ENCODE results near the gene SERINC3.

Gene SERINC3

DNA sequence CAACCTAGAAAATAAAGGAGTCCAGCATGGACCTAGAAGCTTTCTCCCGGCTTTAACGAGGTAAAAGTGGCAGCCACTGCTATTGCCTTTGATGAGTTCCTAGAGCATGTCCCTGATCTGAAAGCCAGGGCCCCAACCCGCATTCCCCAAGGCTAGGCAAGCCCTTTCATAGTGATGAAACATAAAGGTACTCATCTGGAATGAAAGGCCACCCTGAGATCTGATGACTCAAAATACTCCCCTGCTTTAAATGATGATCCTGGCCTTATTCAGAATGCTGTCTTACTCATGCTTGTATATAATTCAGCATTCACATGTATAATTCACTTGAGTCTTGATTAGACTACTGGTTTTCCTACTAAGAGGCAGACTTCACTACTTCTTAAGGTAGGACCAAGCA lies 24.9 kb downstream of the SERINC3 start:
- TF ChIP-seq, protein P1, sequence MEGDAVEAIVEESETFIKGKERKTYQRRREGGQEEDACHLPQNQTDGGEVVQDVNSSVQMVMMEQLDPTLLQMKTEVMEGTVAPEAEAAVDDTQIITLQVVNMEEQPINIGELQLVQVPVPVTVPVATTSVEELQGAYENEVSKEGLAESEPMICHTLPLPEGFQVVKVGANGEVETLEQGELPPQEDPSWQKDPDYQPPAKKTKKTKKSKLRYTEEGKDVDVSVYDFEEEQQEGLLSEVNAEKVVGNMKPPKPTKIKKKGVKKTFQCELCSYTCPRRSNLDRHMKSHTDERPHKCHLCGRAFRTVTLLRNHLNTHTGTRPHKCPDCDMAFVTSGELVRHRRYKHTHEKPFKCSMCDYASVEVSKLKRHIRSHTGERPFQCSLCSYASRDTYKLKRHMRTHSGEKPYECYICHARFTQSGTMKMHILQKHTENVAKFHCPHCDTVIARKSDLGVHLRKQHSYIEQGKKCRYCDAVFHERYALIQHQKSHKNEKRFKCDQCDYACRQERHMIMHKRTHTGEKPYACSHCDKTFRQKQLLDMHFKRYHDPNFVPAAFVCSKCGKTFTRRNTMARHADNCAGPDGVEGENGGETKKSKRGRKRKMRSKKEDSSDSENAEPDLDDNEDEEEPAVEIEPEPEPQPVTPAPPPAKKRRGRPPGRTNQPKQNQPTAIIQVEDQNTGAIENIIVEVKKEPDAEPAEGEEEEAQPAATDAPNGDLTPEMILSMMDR (IDR thresholded peaks at IDR 0.05; ENCODE audit: low read depth, low read length): no peak
- peak; percentile 32 to 97 for DNase-seq (ENCODE audit: low read depth in 2 of 2)
- H3K4me3 ChIP-seq (replicated peaks in 1 of 2; ENCODE audit: low read depth in 2 of 2, low read length in 2 of 2): no peak overlapping the region

DNA sequence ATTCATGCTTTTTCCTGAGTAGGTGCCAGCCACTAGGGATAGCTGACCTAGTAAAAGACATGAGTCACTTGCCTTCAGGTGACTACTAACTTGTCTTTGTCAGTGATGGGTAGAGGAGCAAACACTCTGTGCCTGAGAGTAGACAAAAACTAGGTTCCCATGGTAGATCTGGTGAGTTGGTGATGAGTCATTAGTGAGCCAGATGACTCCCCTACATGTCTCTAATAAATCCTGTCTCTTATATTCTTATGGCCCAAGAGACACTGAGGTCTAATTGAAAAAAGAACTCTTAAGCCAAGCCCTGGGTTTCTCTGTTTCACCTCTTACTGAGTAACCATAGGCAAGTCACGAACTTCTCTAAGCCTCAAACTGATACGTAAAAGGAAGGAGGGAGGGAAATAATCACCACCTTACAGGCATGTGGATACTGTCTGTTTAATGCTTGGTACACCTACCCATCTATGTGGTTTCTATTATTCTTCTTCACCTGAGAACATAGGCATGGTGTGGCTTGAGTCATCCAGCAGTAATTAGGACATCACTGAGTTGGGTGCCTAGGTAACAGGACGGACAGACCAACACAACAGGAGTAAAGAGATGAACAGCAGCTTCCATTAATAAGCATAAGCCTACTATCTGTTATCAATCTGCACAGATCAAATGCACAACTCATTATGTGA lies 25.9 kb downstream of the SERINC3 start:
- H3K4me3 ChIP-seq (replicated peaks in 1 of 2; ENCODE audit: low read depth in 2 of 2, low read length in 2 of 2): no peak overlapping the region
- TF ChIP-seq, protein P1 (IDR thresholded peaks at IDR 0.05; ENCODE audit: low read depth, low read length): no peak
- DNase-seq (ENCODE audit: low read depth in 2 of 2): peak; percentile 68 to 99

DNA sequence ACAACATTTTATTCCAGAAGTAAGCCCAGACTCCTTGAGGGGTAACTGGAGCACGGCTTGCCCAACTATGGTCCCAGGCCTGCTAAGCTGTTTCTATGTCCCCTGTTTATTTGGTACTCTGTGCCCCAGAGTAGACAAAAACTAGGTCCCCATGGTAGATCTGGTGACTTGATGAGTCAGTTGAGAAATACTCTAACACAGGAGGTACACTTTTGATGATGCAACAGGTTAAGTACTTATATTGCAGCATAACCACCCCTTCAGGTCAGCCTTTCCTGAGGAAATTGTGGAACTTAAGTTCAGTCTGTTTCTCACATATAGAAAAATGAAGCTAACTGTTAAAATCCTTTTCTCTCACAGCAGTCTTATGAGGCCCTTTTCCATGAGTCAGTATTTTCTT lies 26.6 kb downstream of the SERINC3 start:
- peak; percentile 82 to 97 for DNase-seq (ENCODE audit: low read depth in 2 of 2)
- TF ChIP-seq, protein P1 (IDR thresholded peaks at IDR 0.05; ENCODE audit: low read depth, low read length): no peak
- no peak overlapping the region for H3K4me3 ChIP-seq (replicated peaks in 1 of 2; ENCODE audit: low read depth in 2 of 2, low read length in 2 of 2)

DNA sequence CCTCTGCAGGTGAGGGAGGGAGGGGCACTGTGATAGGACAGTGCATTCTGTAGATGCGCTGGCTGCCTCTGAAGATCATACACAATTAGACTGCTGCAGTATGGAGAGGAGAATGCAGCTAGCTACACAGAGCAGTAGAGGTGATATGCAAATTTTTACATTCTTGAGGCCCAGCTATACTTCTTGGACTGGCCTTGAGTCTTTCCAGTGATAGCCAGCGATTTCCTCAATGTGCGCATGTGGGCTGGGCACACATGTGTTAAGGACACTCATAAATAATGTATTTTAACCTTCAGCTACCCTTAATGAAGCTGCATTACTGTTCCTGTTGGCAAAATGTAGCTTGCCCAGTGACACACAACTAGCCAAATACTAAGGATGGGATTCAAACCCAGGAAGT lies 27.2 kb downstream of the SERINC3 start:
- no peak for DNase-seq (ENCODE audit: low read depth in 2 of 2)
- TF ChIP-seq, protein P1 (IDR thresholded peaks at IDR 0.05; ENCODE audit: low read depth, low read length): no peak
- no peak overlapping the region for H3K4me3 ChIP-seq (replicated peaks in 1 of 2; ENCODE audit: low read depth in 2 of 2, low read length in 2 of 2)

DNA sequence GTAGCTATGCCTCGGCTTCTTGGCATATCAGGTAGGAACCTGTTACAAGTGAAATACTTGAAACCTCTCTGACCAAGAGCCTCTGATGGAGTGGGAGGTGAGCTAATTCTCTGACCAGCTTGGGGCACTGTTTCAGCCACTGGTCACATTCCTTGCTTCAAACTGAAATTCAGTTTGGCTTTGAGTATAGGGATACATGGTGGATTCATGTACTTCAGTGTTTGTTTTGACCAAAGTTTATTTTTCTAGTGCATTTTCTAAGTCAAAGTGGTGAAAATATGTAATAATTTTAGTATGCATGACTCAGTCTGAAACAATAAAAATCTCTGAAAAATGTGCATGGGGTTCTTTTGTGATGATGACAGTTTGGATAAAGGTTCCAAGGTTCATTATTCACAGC lies 27.6 kb downstream of the SERINC3 start:
- TF ChIP-seq, protein P1 (IDR thresholded peaks at IDR 0.05; ENCODE audit: low read depth, low read length): no peak
- no peak overlapping the region for H3K4me3 ChIP-seq (replicated peaks in 1 of 2; ENCODE audit: low read depth in 2 of 2, low read length in 2 of 2)
- DNase-seq (ENCODE audit: low read depth in 2 of 2): peak in 1 of 2 donors; percentile 93

DNA sequence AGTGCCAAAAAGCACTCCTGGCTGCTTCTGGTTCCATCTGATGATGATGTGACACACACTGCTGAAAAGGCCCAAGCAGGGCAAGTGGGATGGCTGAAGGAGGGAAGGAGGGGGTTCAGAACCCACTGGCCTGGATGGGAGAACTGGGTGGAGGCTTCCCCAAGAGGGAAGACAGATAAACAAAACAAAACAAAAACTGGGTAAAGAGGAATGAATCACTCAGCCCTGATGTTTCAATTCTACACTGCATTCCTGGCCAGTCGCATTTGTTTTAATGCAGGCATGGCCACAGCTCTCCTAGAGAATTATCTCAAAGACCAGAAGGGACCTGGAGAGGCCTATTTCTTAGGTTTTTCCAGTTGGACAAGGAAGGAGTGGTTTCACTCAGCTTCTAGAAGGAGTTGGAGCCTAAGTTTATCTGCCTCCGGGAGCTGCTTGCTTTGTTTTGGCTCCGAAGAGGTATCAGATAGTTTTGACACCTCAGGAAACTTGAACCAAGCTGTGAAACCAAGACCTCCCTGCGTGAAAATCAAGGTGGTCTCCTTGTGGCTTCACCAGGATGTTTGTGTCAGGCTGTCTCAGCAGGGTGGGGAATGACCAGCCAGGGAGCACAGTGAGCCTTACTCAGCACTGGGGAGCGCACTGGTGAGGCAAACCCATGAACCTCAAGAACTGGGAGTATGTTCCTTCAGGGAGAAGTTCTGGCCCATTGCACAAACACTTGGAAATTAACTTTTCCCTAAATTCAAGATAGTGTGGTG lies 30.1 kb downstream of the SERINC3 start:
- TF ChIP-seq, protein P1 (IDR thresholded peaks at IDR 0.05; ENCODE audit: low read depth, low read length): no peak
- H3K4me3 ChIP-seq (replicated peaks in 1 of 2; ENCODE audit: low read depth in 2 of 2, low read length in 2 of 2): no peak overlapping the region
- peak; percentile 62 to 92 for DNase-seq (ENCODE audit: low read depth in 2 of 2)

Measured in cardiac fibroblast (primary cell).